IPS-15b (cell line): ENCODE measurements around the gene PRKCE.

Source experiments
- H3K27me3 ChIP-seq: one replicate; pipeline ENCODE4 v1.6.1; 2013; ENCODE audit warnings: low read length; ENCODE audit not compliant: control insufficient read depth, insufficient read depth
- H3K36me3 ChIP-seq: one replicate; pipeline ENCODE4 v1.6.1; 2013; ENCODE audit warnings: low read length; ENCODE audit not compliant: control insufficient read depth, insufficient read depth
- H3K4me1 ChIP-seq: one replicate; pipeline ENCODE4 v1.6.1; 2013; ENCODE audit warnings: mild to moderate bottlenecking, low read length; ENCODE audit not compliant: control insufficient read depth, insufficient read depth
- H3K4me3 ChIP-seq: one replicate; pipeline ENCODE4 v1.5.1; 2013; ENCODE audit warnings: low read depth, low read length
- H3K9ac ChIP-seq: one replicate; pipeline ENCODE4 v1.6.1; 2013; ENCODE audit warnings: low read depth, mild to moderate bottlenecking, low read length
- H3K9me3 ChIP-seq: one replicate; pipeline ENCODE4 v1.6.1; 2013; ENCODE audit warnings: mild to moderate bottlenecking, low read length; ENCODE audit not compliant: control insufficient read depth, insufficient read depth

Gene PRKCE

GRCh38 chr2:45974762-45975408 is 323.4 kb downstream of the PRKCE start:
- peaks cover 3% of the 10 kb centered on the region for H3K4me1 ChIP-seq
- H3K4me3 ChIP-seq: no peak overlapping the region
- no peaks in the 10 kb centered on the region for H3K36me3 ChIP-seq
- H3K9me3 ChIP-seq: no peaks in the 10 kb centered on the region
- H3K27me3 ChIP-seq: no peaks in the 10 kb centered on the region
- H3K9ac ChIP-seq: no peak overlapping the region

GRCh38 chr2:45975752-45976517 is 324.5 kb downstream of the PRKCE start:
- H3K9me3 ChIP-seq: no peaks in the 10 kb centered on the region
- no peak overlapping the region for H3K9ac ChIP-seq
- no peaks in the 10 kb centered on the region for H3K27me3 ChIP-seq
- peaks cover 3% of the 10 kb centered on the region for H3K4me1 ChIP-seq
- H3K4me3 ChIP-seq: no peak overlapping the region
- H3K36me3 ChIP-seq: no peaks in the 10 kb centered on the region

- Histone ChIP-seq H3K27me3 (no peaks in the 10 kb centered on the region), H3K9me3 (no peaks in the 10 kb centered on the region), H3K4me3 (no peak overlapping the region), H3K36me3 (no peaks in the 10 kb centered on the region), H3K4me1 (peaks cover under 1% of the 10 kb centered on the region), H3K9ac (no peak overlapping the region)
Measured at GRCh38 chr2:45978302-45978859, 326.9 kb downstream of the PRKCE start.

DNA sequence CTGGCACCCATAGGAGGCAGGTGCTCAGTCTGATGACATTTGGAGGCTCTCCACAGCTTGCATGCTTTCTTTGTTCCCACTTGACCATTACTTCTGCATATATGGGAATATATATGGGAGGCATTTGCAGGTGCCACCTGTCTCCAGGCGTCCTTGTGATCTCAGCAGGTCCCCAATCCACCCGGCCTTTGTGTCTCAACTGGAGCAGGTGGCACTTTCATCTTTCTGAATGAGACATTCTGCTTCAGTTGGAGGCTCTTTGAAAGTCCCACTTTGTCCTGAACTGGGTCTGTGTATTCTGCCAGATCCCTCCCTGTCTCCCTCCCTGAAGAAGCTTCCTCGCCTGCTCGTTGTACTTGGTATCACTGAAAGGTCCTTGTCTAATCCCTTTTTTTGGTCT is 327.6 kb downstream of the PRKCE start:
- Histone ChIP-seq H3K27me3 (no peaks in the 10 kb centered on the region), H3K4me3 (no peak overlapping the region), H3K36me3 (no peaks in the 10 kb centered on the region), H3K9me3 (no peaks in the 10 kb centered on the region), H3K9ac (no peak overlapping the region), H3K4me1 (no peaks in the 10 kb centered on the region)

GRCh38 chr2:45980161-45980865 is 328.8 kb downstream of the PRKCE start:
- Histone ChIP-seq H3K9ac (no peak overlapping the region), H3K4me3 (no peak overlapping the region), H3K36me3 (no peaks in the 10 kb centered on the region), H3K27me3 (no peaks in the 10 kb centered on the region), H3K9me3 (no peaks in the 10 kb centered on the region), H3K4me1 (no peaks in the 10 kb centered on the region)

- Histone ChIP-seq H3K36me3 (no peaks in the 10 kb centered on the region), H3K27me3 (no peaks in the 10 kb centered on the region), H3K9me3 (no peaks in the 10 kb centered on the region), H3K4me3 (no peak overlapping the region), H3K9ac (no peak overlapping the region), H3K4me1 (no peaks in the 10 kb centered on the region)
Measured at GRCh38 chr2:45981384-45981930, 330.0 kb downstream of the PRKCE start.

- Histone ChIP-seq H3K27me3 (no peaks in the 10 kb centered on the region), H3K4me1 (no peaks in the 10 kb centered on the region), H3K9ac (no peak overlapping the region), H3K9me3 (no peaks in the 10 kb centered on the region), H3K4me3 (no peak overlapping the region), H3K36me3 (no peaks in the 10 kb centered on the region)
Measured at GRCh38 chr2:45982096-45982495, 330.6 kb downstream of the PRKCE start.

GRCh38 chr2:45983213-45983612 is 331.7 kb downstream of the PRKCE start:
- Histone ChIP-seq H3K4me1 (no peaks in the 10 kb centered on the region), H3K4me3 (no peak overlapping the region)

DNA sequence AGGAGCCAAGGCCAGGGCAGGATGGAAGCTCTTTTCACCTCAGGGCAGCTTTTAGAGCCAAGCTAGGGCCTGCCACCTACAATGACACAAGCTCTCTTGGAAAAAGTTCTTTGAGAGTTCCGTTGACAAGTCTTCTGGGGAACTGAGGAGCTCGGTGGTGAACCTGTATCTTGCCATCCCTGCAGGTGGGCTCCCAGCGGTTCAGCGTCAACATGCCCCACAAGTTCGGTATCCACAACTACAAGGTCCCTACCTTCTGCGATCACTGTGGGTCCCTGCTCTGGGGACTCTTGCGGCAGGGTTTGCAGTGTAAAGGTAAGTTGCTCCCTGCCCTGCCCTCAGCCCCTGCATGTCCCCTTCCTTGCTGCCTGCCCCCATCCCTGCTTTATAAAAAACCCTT is 332.9 kb downstream of the PRKCE start:
- Histone ChIP-seq H3K27me3 (no peaks in the 10 kb centered on the region), H3K9me3 (no peaks in the 10 kb centered on the region), H3K4me1 (no peaks in the 10 kb centered on the region), H3K36me3 (no peaks in the 10 kb centered on the region), H3K9ac (no peak overlapping the region), H3K4me3 (no peak overlapping the region)

More at GRCh38 chr2:45983213-45983612, 331.7 kb downstream of the PRKCE start:
- Histone ChIP-seq H3K9me3 (no peaks in the 10 kb centered on the region), H3K9ac (no peak overlapping the region), H3K27me3 (no peaks in the 10 kb centered on the region), H3K36me3 (no peaks in the 10 kb centered on the region)

GRCh38 chr2:45984896-45985473 is 333.5 kb downstream of the PRKCE start:
- H3K27me3 ChIP-seq: no peaks in the 10 kb centered on the region
- no peak overlapping the region for H3K9ac ChIP-seq
- H3K9me3 ChIP-seq: no peaks in the 10 kb centered on the region
- H3K36me3 ChIP-seq: no peaks in the 10 kb centered on the region
- no peak overlapping the region for H3K4me3 ChIP-seq
- no peaks in the 10 kb centered on the region for H3K4me1 ChIP-seq

DNA sequence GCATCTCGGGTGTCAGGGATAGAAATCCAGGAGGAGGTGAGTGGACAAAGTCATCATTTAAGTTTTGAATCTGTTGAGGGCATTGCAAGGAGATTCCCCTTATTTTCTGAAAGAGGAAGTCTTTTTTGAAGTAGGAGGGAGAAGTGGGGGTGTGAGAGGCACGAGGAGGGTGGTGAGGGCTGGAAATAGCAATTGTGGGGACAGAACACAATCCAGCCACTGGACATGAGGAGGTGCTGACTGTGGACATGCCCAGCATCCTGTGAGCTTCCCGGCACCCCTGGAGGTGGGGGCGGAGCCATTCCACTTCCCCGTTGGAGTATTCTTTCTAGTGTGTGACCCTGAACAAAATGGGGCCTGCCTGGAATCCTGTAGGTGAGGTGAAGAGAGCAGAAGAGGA is 335.0 kb downstream of the PRKCE start:
- Histone ChIP-seq H3K4me3 (no peak overlapping the region), H3K36me3 (no peaks in the 10 kb centered on the region), H3K9ac (no peak overlapping the region), H3K9me3 (no peaks in the 10 kb centered on the region), H3K27me3 (no peaks in the 10 kb centered on the region), H3K4me1 (no peaks in the 10 kb centered on the region)
